Measurements from ENCODE around the gene PDE5A.

GRCh38 chr4:119627267-119628255 is 1.0 kb downstream of the PDE5A start:
- TF ChIP-seq, protein P1, sequence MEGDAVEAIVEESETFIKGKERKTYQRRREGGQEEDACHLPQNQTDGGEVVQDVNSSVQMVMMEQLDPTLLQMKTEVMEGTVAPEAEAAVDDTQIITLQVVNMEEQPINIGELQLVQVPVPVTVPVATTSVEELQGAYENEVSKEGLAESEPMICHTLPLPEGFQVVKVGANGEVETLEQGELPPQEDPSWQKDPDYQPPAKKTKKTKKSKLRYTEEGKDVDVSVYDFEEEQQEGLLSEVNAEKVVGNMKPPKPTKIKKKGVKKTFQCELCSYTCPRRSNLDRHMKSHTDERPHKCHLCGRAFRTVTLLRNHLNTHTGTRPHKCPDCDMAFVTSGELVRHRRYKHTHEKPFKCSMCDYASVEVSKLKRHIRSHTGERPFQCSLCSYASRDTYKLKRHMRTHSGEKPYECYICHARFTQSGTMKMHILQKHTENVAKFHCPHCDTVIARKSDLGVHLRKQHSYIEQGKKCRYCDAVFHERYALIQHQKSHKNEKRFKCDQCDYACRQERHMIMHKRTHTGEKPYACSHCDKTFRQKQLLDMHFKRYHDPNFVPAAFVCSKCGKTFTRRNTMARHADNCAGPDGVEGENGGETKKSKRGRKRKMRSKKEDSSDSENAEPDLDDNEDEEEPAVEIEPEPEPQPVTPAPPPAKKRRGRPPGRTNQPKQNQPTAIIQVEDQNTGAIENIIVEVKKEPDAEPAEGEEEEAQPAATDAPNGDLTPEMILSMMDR (IDR thresholded peaks at IDR 0.05; ENCODE audit: low read depth, low read length, poor library complexity, severe bottlenecking): peak; percentile 38
- TF ChIP-seq EZH2phosphoT487 (IDR thresholded peaks at IDR 0.05; ENCODE audit: borderline replicate concordance, low read length): no peak; the same call in 1 of the 2 replicates
